GM15510 (cell line): ENCODE results near the gene ZNF536.

Experiments
- POLR2A ChIP-seq: IDR thresholded peaks from 3 replicates; pipeline ENCODE4 v1.6.1; 2011; ENCODE audit warnings: borderline replicate concordance; ENCODE audit not compliant: insufficient read length; ENCODE audit errors: extremely low read depth

ZNF536 gene

GRCh38 chr19:30552593-30552992, 180.4 kb downstream of the ZNF536 start:
- no peak for TF ChIP-seq POLR2A

- no peak for TF ChIP-seq POLR2A
These were observed 183.0 kb downstream of the ZNF536 start for GRCh38 chr19:30555075-30555790.

GRCh38 chr19:30555791-30556110, 183.6 kb downstream of the ZNF536 start:
- no peak for TF ChIP-seq POLR2A

- no peak for TF ChIP-seq POLR2A
These were observed 184.1 kb downstream of the ZNF536 start for GRCh38 chr19:30556230-30556711.

- no peak for TF ChIP-seq POLR2A
These were observed 185.0 kb downstream of the ZNF536 start for GRCh38 chr19:30557212-30557611.

- TF ChIP-seq POLR2A, result no peak
These were observed 185.9 kb downstream of the ZNF536 start for GRCh38 chr19:30557927-30558557.

- no peak for TF ChIP-seq POLR2A
These were observed 186.6 kb downstream of the ZNF536 start for GRCh38 chr19:30558793-30559192.

GRCh38 chr19:30559446-30559845, 187.3 kb downstream of the ZNF536 start:
- TF ChIP-seq POLR2A, result no peak

- TF ChIP-seq POLR2A, result no peak
These were observed 190.8 kb downstream of the ZNF536 start for GRCh38 chr19:30562981-30563380.

GRCh38 chr19:30563691-30564090, 191.5 kb downstream of the ZNF536 start:
- no peak for TF ChIP-seq POLR2A

- TF ChIP-seq POLR2A, result no peak
These were observed 192.4 kb downstream of the ZNF536 start for GRCh38 chr19:30564551-30565011.

- no peak for TF ChIP-seq POLR2A
These were observed 193.5 kb downstream of the ZNF536 start for GRCh38 chr19:30565636-30566035.

- no peak for TF ChIP-seq POLR2A
These were observed 194.7 kb downstream of the ZNF536 start for GRCh38 chr19:30566681-30567420.

GRCh38 chr19:30567536-30568232, 195.5 kb downstream of the ZNF536 start:
- TF ChIP-seq POLR2A, result no peak

- TF ChIP-seq POLR2A, result no peak
These were observed 198.0 kb downstream of the ZNF536 start for GRCh38 chr19:30570194-30570593.

- TF ChIP-seq POLR2A, result no peak
These were observed 205.4 kb downstream of the ZNF536 start for GRCh38 chr19:30577551-30578105.

- TF ChIP-seq POLR2A, result no peak
These were observed 207.2 kb downstream of the ZNF536 start for GRCh38 chr19:30579419-30579818.
